Activated CD8-positive, alpha-beta memory T cell treated with anti-CD3 and anti-CD28 coated beads, Interleukin-2, amount 50 U/mL, for 24 hours (primary cell): ENCODE measurements around the gene GFOD2.

Experiments used
- DNase-seq: peaks from one replicate; pipeline ENCODE4 v3.0.0-alpha.2; 2020; ENCODE audit errors: extremely low read depth

GFOD2 gene

GRCh38 chr16:67658849-67659674 is 60.1 kb downstream of the GFOD2 start:
- no peak for DNase-seq

- no peak for DNase-seq
Observed at GRCh38 chr16:67657751-67658518, 61.2 kb downstream of the GFOD2 start.

- DNase-seq, result no peak
Observed at GRCh38 chr16:67657017-67657608, 62.0 kb downstream of the GFOD2 start.

GRCh38 chr16:67656344-67657016 is 62.6 kb downstream of the GFOD2 start:
- DNase-seq, result no peak

- DNase-seq, result no peak
Observed at GRCh38 chr16:67655363-67655762, 63.8 kb downstream of the GFOD2 start.

- DNase-seq, result no peak
Observed at GRCh38 chr16:67654403-67654911, 64.7 kb downstream of the GFOD2 start.

GRCh38 chr16:67653789-67654402 is 65.2 kb downstream of the GFOD2 start:
- no peak for DNase-seq

- DNase-seq, result no peak
Observed at GRCh38 chr16:67653128-67653788, 65.9 kb downstream of the GFOD2 start.

GRCh38 chr16:67652578-67653127 is 66.5 kb downstream of the GFOD2 start:
- no peak for DNase-seq

- DNase-seq, result no peak
Observed at GRCh38 chr16:67651847-67652246, 67.3 kb downstream of the GFOD2 start.

- DNase-seq, result no peak
Observed at GRCh38 chr16:67651039-67651438, 68.1 kb downstream of the GFOD2 start.

GRCh38 chr16:67650023-67650422 is 69.1 kb downstream of the GFOD2 start:
- no peak for DNase-seq

- DNase-seq, result no peak
Observed at GRCh38 chr16:67649494-67649931, 69.6 kb downstream of the GFOD2 start.

GRCh38 chr16:67648764-67649407 is 70.2 kb downstream of the GFOD2 start:
- no peak for DNase-seq

GRCh38 chr16:67648088-67648763 is 70.9 kb downstream of the GFOD2 start:
- no peak for DNase-seq

- no peak for DNase-seq
Observed at GRCh38 chr16:67647681-67648080, 71.4 kb downstream of the GFOD2 start.

GRCh38 chr16:67647111-67647651 is 71.9 kb downstream of the GFOD2 start:
- DNase-seq, result no peak

- DNase-seq, result no peak
Observed at GRCh38 chr16:67645397-67646121, 73.6 kb downstream of the GFOD2 start.
